ENCODE measurements around the gene TBX18. TPM values are rescaled to one million over a fixed set of nuclear protein-coding genes. Genes with fewer than 3 reads are reported as not detected.
A peak's percentile ranks its signal among the peaks of the same experiment; 100 is the strongest.

TBX18 gene
- total and polyA plus RNA-seq, 9 of the 15 experiments (the other 6 are each of a cell fraction or from before 2014, with no cell fraction given): 4.0 to 36.1 (median 20.7) TPM

DNA sequence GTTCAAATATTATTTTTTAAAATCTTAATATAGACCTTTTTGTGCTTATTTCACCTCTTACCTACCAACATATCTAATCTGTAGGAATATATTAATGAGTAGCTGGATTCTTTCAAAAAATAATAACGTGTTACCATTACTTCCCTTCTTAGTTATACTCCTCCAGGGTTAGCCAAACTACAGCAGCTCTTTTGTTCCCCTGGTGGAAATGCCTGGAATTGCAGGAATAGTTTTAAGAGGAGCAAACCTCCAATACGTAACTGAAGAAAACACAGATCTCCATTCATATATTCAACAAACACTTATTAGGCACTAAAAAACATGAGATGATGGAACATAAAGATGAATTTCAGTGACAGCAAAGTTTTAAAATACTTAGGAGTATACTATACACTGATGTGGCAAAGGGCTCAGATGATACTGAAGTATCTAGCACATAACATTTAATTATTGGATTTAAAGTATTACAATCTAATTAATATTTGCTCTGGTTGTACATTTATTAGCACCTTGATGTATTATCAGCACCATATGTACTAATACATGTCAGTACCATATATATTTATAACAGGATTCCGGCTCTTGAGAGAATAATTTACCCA, 78.3 kb downstream of the TBX18 start:
- Histone ChIP-seq H3K9me1 (ENCODE audit: control insufficient read depth, insufficient read depth, low read length) (no peaks in the 10 kb centered on the region), H2AFZ (ENCODE audit: low read depth, low read length) (no peak overlapping the region), H3K9me3 (replicated peaks; ENCODE audit: control insufficient read depth, insufficient read depth, low read depth, low read length) (no peaks in the 10 kb centered on the region), H3K4me3 (no peak overlapping the region), H3K27me3 (ENCODE audit: control insufficient read depth in 2 of 2, insufficient read depth in 2 of 2, low read length in 2 of 2) (no peaks in the 10 kb centered on the region), H3K36me3 (ENCODE audit: control insufficient read depth, insufficient read depth, low read length) (no peaks in the 10 kb centered on the region), H3K4me1 (replicated peaks in 1 of 2; ENCODE audit: control insufficient read depth in 2 of 2, insufficient read depth in 2 of 2, low read length in 2 of 2) (no peaks in the 10 kb centered on the region), H3K4me2 (ENCODE audit: insufficient read depth, low read length) (no peak overlapping the region), H3K79me2 (ENCODE audit: control insufficient read depth, insufficient read depth, low read length) (no peaks in the 10 kb centered on the region), H3K9ac (ENCODE audit: insufficient read depth in 1 of 2, low read depth in 2 of 2, low read length in 2 of 2) (no peak overlapping the region), H3K27ac (ENCODE audit: extremely low read depth, low read depth, low read length) (no peak overlapping the region), H4K20me1 (replicated peaks; ENCODE audit: control insufficient read depth, insufficient read depth, low read length) (no peaks in the 10 kb centered on the region)
- no TSS peak for BruUV-seq (replicated peaks)
- peak; percentile 18 to 51 (median 21) for DNase-seq (ENCODE audit: extremely low read depth in 1 of 4, low spot score in 3 of 4)
- peak; percentile 77 for ATAC-seq
- intact Hi-C loops (cut with micrococcal nuclease): loop anchor here (2.0 kb wide), 1 partner anchor 263 kb away; no protein-coding TSS in a partner anchor
- peak; percentile 71 for FAIRE-seq
- ChIA-PET CTCF (ENCODE audit: low intra/inter-chr PET ratio) (no interaction called here), POLR2A (interaction anchor here (0.5 to 1.0 kb wide), 3 partner anchors 8 to 281 kb away, joined by 3 read pairs; no protein-coding TSS in a partner anchor)
- 51% methylated on average over 3 of the region's 3 CpGs for WGBS (ENCODE audit: insufficient coverage, low coverage, missing lambda C conversion rate)
- in situ Hi-C loops (cut with MboI): no loop called here
- TF ChIP-seq, protein P1, sequence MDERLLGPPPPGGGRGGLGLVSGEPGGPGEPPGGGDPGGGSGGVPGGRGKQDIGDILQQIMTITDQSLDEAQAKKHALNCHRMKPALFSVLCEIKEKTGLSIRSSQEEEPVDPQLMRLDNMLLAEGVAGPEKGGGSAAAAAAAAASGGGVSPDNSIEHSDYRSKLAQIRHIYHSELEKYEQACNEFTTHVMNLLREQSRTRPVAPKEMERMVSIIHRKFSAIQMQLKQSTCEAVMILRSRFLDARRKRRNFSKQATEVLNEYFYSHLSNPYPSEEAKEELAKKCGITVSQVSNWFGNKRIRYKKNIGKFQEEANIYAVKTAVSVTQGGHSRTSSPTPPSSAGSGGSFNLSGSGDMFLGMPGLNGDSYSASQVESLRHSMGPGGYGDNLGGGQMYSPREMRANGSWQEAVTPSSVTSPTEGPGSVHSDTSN (CRISPR knock-in tag; IDR thresholded peaks at IDR 0.05; ENCODE audit: low read depth): no peak
- TF ChIP-seq, protein P1 (tag; conservative IDR thresholded peaks at IDR 0.05; ENCODE audit: low read depth): no peak
- TF ChIP-seq, protein P2, sequence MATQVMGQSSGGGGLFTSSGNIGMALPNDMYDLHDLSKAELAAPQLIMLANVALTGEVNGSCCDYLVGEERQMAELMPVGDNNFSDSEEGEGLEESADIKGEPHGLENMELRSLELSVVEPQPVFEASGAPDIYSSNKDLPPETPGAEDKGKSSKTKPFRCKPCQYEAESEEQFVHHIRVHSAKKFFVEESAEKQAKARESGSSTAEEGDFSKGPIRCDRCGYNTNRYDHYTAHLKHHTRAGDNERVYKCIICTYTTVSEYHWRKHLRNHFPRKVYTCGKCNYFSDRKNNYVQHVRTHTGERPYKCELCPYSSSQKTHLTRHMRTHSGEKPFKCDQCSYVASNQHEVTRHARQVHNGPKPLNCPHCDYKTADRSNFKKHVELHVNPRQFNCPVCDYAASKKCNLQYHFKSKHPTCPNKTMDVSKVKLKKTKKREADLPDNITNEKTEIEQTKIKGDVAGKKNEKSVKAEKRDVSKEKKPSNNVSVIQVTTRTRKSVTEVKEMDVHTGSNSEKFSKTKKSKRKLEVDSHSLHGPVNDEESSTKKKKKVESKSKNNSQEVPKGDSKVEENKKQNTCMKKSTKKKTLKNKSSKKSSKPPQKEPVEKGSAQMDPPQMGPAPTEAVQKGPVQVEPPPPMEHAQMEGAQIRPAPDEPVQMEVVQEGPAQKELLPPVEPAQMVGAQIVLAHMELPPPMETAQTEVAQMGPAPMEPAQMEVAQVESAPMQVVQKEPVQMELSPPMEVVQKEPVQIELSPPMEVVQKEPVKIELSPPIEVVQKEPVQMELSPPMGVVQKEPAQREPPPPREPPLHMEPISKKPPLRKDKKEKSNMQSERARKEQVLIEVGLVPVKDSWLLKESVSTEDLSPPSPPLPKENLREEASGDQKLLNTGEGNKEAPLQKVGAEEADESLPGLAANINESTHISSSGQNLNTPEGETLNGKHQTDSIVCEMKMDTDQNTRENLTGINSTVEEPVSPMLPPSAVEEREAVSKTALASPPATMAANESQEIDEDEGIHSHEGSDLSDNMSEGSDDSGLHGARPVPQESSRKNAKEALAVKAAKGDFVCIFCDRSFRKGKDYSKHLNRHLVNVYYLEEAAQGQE (IDR thresholded peaks at IDR 0.05; ENCODE audit: borderline replicate concordance): peak; percentile 31; the same call in 1 of the 2 replicates
- TF ChIP-seq, protein P2 (CRISPR knock-in tag; IDR thresholded peaks at IDR 0.05; ENCODE audit: low read depth): no peak
- TF ChIP-seq CBX3 (IDR thresholded peaks at IDR 0.05; ENCODE audit: borderline replicate concordance in 1 of 2, low read length in 2 of 2): 0 out of 3 replicates have a peak, but pooled peaks of 1 of the 2 experiments have one; percentile 47
- TF ChIP-seq, protein P3, sequence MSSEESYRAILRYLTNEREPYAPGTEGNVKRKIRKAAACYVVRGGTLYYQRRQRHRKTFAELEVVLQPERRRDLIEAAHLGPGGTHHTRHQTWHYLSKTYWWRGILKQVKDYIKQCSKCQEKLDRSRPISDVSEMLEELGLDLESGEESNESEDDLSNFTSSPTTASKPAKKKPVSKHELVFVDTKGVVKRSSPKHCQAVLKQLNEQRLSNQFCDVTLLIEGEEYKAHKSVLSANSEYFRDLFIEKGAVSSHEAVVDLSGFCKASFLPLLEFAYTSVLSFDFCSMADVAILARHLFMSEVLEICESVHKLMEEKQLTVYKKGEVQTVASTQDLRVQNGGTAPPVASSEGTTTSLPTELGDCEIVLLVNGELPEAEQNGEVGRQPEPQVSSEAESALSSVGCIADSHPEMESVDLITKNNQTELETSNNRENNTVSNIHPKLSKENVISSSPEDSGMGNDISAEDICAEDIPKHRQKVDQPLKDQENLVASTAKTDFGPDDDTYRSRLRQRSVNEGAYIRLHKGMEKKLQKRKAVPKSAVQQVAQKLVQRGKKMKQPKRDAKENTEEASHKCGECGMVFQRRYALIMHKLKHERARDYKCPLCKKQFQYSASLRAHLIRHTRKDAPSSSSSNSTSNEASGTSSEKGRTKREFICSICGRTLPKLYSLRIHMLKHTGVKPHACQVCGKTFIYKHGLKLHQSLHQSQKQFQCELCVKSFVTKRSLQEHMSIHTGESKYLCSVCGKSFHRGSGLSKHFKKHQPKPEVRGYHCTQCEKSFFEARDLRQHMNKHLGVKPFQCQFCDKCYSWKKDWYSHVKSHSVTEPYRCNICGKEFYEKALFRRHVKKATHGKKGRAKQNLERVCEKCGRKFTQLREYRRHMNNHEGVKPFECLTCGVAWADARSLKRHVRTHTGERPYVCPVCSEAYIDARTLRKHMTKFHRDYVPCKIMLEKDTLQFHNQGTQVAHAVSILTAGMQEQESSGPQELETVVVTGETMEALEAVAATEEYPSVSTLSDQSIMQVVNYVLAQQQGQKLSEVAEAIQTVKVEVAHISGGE (CRISPR knock-in tag; IDR thresholded peaks at IDR 0.05): no peak
